HL-60 (cell line): ENCODE data around the gene MPRIP.

Source experiments
- DNase-seq, 2 experiments: peaks; one replicate each; pipeline ENCODE4 v3.0.0-alpha.2; 2010 to 2020; ENCODE audit warnings: low read depth in 1 of 2, low spot score in 1 of 2
- H3K27ac ChIP-seq: fragments of 250-450 bp; sonication (Bioruptor Pico); replicated peaks from 2 replicates; pipeline ENCODE4 v1.5.1; 2020; ENCODE audit warnings: mild to moderate bottlenecking, moderate library complexity
- H3K27me3 ChIP-seq: fragments of 250-450 bp; sonication (Bioruptor Pico); 2 replicates; pipeline ENCODE4 v1.5.1; 2021; ENCODE audit warnings: mild to moderate bottlenecking, moderate library complexity; ENCODE audit not compliant: insufficient read depth, poor library complexity, severe bottlenecking
- H3K4me3 ChIP-seq: replicated peaks from 2 replicates; pipeline ENCODE4 v1.5.1; 2011; ENCODE audit warnings: mild to moderate bottlenecking, control low read depth, low read length; ENCODE audit not compliant: insufficient read depth
- GABPA ChIP-seq: IDR thresholded peaks from 2 replicates; pipeline ENCODE4 v1.6.1; 2012; ENCODE audit warnings: low read depth
- POLR2AphosphoS5 ChIP-seq: IDR thresholded peaks from 2 replicates; pipeline ENCODE4 v1.6.1; 2012; ENCODE audit warnings: low read depth
- SPI1 ChIP-seq: IDR thresholded peaks from 2 replicates; pipeline ENCODE4 v1.6.1; 2012; ENCODE audit warnings: low read depth, mild to moderate bottlenecking, borderline replicate concordance
- TF ChIP-seq, protein P1 (sequence below): IDR thresholded peaks from 2 replicates; pipeline ENCODE4 v1.6.1; 2012; ENCODE audit warnings: low read depth; ENCODE audit not compliant: insufficient replicate concordance
- TF ChIP-seq, protein P2 (sequence below): IDR thresholded peaks from one replicate; pipeline ENCODE4 v1.5.1; 2011; ENCODE audit warnings: low read length, control low read depth, inconsistent platforms; ENCODE audit not compliant: insufficient read depth

MPRIP gene

DNA sequence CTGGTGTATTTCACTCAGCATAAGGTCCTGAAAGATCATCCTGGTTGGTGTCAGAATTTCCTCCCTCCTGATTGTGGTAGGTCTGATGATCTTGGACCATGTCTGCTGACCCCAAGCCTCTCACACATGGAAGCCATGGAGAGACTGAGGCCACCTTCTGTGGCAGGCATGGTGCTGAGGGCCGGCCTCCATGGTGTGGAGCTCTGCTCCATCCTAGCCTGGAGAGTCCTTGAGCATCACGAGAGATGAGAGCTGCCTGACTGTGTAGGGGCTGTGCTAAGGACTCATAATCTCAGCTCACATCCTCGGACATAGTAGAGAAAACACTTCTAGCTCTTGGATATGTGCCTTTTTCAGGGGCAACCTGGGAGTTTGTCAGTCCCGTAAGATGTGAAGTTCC, 40.6 kb downstream of the MPRIP start:
- no peak for TF ChIP-seq POLR2AphosphoS5
- TF ChIP-seq, protein P1, sequence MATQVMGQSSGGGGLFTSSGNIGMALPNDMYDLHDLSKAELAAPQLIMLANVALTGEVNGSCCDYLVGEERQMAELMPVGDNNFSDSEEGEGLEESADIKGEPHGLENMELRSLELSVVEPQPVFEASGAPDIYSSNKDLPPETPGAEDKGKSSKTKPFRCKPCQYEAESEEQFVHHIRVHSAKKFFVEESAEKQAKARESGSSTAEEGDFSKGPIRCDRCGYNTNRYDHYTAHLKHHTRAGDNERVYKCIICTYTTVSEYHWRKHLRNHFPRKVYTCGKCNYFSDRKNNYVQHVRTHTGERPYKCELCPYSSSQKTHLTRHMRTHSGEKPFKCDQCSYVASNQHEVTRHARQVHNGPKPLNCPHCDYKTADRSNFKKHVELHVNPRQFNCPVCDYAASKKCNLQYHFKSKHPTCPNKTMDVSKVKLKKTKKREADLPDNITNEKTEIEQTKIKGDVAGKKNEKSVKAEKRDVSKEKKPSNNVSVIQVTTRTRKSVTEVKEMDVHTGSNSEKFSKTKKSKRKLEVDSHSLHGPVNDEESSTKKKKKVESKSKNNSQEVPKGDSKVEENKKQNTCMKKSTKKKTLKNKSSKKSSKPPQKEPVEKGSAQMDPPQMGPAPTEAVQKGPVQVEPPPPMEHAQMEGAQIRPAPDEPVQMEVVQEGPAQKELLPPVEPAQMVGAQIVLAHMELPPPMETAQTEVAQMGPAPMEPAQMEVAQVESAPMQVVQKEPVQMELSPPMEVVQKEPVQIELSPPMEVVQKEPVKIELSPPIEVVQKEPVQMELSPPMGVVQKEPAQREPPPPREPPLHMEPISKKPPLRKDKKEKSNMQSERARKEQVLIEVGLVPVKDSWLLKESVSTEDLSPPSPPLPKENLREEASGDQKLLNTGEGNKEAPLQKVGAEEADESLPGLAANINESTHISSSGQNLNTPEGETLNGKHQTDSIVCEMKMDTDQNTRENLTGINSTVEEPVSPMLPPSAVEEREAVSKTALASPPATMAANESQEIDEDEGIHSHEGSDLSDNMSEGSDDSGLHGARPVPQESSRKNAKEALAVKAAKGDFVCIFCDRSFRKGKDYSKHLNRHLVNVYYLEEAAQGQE = no peak
- no peak for TF ChIP-seq GABPA
- H3K27me3 ChIP-seq = no peaks in the 10 kb centered on the region
- H3K27ac ChIP-seq = no peak overlapping the region
- H3K4me3 ChIP-seq = no peak overlapping the region
- no peak for DNase-seq

DNA sequence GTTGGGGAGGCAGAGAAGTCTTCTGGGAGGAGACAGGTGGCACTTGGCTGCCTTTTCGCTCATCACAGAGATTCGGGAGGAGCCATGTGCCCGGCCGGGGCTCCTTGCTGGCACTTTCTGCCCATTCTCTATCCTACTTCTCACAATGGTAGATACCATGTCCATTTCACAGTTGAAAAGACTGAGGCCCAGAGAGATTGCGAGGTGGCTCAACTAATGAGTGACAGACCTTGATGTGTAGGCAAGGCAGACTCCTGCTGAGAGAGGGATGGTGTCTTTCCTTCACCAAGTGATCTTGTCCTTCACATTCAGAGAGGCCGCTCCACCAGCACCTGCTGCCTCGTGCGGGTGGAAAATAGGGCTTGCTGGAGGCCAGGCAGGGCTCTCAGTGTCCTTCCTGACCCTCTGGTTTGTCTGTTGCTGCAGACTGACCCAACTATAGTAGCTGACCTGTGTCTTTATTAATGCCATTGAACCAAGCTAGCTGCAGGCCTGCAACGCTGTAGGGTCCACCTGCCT, 42.1 kb downstream of the MPRIP start:
- no peak for TF ChIP-seq SPI1
- no peak for TF ChIP-seq GABPA
- no peak for TF ChIP-seq POLR2AphosphoS5
- TF ChIP-seq, protein P2, sequence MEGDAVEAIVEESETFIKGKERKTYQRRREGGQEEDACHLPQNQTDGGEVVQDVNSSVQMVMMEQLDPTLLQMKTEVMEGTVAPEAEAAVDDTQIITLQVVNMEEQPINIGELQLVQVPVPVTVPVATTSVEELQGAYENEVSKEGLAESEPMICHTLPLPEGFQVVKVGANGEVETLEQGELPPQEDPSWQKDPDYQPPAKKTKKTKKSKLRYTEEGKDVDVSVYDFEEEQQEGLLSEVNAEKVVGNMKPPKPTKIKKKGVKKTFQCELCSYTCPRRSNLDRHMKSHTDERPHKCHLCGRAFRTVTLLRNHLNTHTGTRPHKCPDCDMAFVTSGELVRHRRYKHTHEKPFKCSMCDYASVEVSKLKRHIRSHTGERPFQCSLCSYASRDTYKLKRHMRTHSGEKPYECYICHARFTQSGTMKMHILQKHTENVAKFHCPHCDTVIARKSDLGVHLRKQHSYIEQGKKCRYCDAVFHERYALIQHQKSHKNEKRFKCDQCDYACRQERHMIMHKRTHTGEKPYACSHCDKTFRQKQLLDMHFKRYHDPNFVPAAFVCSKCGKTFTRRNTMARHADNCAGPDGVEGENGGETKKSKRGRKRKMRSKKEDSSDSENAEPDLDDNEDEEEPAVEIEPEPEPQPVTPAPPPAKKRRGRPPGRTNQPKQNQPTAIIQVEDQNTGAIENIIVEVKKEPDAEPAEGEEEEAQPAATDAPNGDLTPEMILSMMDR = no peak
- TF ChIP-seq, protein P1 = no peak

DNA sequence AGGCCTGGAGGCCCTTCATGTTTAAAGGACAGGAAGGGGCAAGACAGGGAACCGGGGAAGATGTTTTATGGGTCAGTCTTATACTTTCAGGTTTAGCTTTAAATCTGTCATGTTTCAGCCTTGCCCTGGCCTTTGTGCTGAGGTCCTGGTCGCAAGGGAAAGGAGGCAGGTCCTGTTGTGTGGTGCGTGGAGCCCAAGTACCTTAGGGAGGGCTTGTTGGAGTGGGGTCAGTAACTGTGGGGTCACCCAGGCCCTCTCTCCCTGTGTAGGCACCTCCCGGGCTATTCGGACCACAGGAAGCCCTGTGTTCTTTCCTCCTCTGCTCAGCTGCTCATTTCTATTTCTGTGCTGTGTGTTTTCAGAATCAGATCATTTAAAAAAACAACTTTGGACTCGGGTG, 42.7 kb downstream of the MPRIP start:
- TF ChIP-seq GABPA = no peak
- TF ChIP-seq, protein P1 = no peak
- TF ChIP-seq, protein P2 = no peak
- TF ChIP-seq POLR2AphosphoS5 = no peak
- TF ChIP-seq SPI1 = no peak
- no peak for DNase-seq
- Histone ChIP-seq H3K27ac (no peak overlapping the region), H3K4me3 (no peak overlapping the region), H3K27me3 (no peaks in the 10 kb centered on the region)

More for the DNA sequence above, 42.1 kb downstream of the MPRIP start:
- Histone ChIP-seq H3K4me3 (no peak overlapping the region), H3K27me3 (no peaks in the 10 kb centered on the region), H3K27ac (no peak overlapping the region)
- no peak for DNase-seq

DNA sequence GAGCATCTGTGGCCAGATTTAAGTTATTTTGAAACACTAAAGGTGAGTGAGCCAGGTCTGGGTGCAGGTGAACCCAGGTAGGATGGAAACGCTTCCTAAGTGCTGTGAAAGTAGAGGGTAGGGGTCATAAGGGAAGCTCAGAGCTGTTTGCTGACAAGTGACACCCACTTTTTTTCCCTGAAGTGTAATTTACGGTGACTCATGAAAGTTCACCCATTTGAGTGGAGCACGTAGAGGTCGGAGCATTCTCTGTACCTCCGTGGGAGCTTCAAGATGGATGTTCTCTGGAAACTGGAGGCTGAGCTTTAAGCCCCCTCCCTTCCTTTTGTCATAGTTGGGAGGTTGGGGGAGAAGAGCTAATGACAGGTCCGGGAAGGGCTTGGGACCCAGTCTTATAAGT, 44.3 kb downstream of the MPRIP start:
- no peak for TF ChIP-seq GABPA
- TF ChIP-seq, protein P2 = no peak
- no peak for TF ChIP-seq SPI1
- TF ChIP-seq, protein P1 = no peak
- no peak for TF ChIP-seq POLR2AphosphoS5
- Histone ChIP-seq H3K4me3 (no peak overlapping the region), H3K27ac (no peak overlapping the region), H3K27me3 (no peaks in the 10 kb centered on the region)
- DNase-seq = no peak
